ENCODE measurements around the gene TCAF2.
"Not testable (repeated sequence)": the region's sequence is repeated elsewhere in the genome, so short reads cannot be mapped to it uniquely, and the experiment has no call there.

TCAF2 gene

GRCh38 chr7:143620646-143621045, at the start of gene TCAF2:
Gene TCAF2, plus strand, starts transcription at chr7:143620974.
- DNase-seq (ENCODE audit: low read depth, low spot score) = not testable (repeated sequence)

DNA sequence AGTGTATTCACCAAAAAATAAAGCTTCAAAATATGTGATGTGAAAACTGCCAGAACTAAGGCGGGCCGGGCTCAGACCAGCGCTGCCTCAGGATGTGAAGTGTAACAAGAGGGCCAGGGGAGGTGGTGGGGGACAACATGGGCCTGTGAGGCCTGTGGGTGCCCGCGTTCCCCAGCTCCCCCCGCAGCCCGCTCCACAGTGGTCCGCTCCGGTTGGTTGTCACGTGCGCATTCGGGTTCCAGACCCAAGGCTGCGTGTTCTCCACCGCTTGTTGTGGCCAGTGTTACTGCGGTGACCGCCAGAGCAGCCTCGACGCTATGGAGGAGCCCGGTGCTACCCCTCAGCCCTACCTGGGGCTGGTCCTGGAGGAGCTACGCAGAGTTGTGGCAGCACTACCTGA, 49.3 kb upstream of the TCAF2 start, which contains the start of gene CTAGE15:
Gene CTAGE15 (plus strand): TSS at position 301 of the 400 bp plus-strand sequence. CDS start 17 bp downstream, at position 318.
- DNase-seq (ENCODE audit: low read depth, low spot score) = not testable (repeated sequence)

GRCh38 chr7:143588183-143588582, 32.6 kb upstream of the TCAF2 start:
- not testable (repeated sequence) for DNase-seq (ENCODE audit: low read depth, low spot score)

DNA sequence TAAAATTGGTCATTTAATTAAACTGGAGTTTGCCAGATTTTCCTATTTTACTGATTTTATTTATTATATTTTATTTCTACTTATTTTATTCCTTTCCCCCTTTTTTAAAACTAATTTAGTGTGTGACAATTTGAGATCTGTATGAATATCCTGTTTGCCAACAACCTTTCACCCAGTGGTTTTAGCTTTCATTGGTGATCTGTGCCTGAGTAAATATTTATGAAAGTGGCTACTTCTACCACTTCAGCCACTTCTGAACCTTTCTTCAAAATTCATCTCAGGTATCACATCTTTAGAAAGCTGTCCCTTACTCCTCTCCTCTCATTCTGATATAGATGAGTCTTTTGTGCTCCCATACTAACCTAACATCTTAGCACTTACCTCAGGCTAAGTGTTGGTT, 30.9 kb upstream of the TCAF2 start:
- not testable (repeated sequence) for DNase-seq (ENCODE audit: low read depth, low spot score)

DNA sequence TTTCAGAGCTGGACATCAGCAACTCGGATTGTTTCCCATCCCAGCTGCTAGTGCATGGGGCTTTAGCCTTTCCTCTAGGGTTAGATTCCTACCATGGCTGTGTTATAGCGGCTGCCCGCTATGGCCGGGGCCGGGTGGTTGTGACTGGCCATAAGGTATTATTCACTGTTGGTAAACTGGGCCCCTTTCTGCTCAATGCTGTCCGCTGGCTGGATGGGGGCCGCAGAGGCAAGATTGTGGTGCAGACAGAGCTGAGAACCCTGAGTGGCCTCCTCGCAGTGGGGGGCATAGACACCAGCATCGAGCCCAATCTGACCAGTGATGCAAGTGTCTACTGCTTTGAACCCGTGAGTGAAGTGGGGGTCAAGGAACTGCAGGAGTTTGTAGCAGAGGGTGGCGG, 22.7 kb upstream of the TCAF2 start:
- not testable (repeated sequence) for DNase-seq (ENCODE audit: low read depth, low spot score)

GRCh38 chr7:143603549-143603948, 17.2 kb upstream of the TCAF2 start:
- not testable (repeated sequence) for DNase-seq (ENCODE audit: low read depth, low spot score)

DNA sequence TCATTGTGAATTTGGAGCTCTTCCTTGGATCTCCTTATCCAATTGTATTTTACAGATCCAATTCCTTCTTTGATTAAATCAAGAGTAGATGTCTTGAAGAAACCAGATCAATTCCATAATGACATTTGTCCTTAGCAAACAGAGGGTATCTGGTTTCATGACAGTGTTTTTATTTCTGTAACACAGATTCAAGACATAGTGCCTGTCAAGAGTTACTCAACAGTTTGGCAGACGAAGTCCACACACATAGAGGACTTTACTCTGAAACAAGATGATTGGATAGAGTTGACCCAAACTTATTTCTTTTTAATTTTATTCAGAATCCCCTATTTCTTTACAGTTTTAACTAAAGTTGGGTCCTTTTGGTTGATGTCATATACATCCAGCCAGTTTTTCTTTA, 14.7 kb upstream of the TCAF2 start:
- DNase-seq (ENCODE audit: low read depth, low spot score) = not testable (repeated sequence)

GRCh38 chr7:143615545-143615944, 5.2 kb upstream of the TCAF2 start:
- DNase-seq (ENCODE audit: low read depth, low spot score) = not testable (repeated sequence)

- not testable (repeated sequence) for DNase-seq (ENCODE audit: low read depth, low spot score)
Measured at GRCh38 chr7:143617204-143617603, 3.6 kb upstream of the TCAF2 start.

DNA sequence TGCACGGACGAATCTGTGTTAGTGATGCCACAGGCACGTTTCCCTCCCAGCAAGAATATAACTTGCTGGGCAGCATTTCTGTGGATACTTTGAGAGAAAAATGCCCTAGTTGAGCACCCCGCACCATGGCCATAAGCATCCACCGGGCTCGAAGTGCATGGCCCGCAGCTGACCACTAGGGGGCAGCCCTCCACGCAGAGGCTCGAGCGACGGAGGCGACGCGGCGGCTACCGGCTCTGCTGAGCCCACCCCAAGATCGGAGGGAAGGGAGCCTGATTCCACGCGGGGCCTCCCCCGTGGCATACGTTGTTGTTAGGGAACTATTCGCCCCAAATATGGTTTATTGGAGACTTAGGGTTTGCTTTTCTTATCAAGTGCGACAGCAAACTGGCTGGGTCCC, 716 bp upstream of the TCAF2 start:
- DNase-seq (ENCODE audit: low read depth, low spot score) = not testable (repeated sequence)

DNA sequence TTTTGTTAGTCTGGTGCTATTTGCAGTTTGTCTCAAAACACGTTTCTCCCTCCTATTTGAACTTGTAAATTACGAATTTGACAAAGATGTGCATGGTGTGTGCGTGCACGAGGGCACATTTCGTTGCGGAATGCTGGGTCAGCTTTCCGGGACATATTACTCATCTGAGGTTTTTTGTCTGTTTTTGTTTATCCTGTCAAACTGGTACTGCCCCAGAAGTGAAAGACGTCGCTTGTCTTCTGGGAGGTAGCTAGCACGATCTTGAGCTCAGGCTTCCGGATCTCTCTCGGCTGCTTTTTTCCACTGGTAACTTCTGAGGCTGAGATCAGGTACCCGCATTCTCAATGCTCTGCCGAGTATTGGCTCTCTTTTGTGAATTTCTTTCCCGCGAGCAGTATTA, 401 bp downstream of the TCAF2 start:
- DNase-seq (ENCODE audit: low read depth, low spot score) = not testable (repeated sequence)

- DNase-seq (ENCODE audit: low read depth, low spot score) = not testable (repeated sequence)
Measured at GRCh38 chr7:143622130-143622529, 1.4 kb downstream of the TCAF2 start.

DNA sequence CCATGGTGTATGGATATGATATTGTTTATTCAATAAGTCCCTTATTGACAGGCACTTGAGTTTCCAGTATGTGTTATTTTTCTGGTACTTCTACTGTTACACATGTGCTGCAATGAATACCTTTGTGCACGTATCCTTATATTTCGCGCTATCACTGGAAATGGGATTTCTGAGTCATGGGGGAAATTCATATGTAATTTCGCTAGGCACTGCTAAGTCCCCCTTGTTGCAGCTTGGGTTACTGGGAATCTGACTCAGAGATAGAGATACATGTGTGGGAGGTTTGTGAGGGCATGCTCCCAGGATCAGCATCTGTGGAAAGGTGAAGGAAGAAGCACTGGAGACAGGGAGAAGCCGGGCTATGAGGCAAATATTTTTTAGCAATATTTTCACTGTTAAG, 9.9 kb downstream of the TCAF2 start:
- DNase-seq (ENCODE audit: low read depth, low spot score) = not testable (repeated sequence)

DNA sequence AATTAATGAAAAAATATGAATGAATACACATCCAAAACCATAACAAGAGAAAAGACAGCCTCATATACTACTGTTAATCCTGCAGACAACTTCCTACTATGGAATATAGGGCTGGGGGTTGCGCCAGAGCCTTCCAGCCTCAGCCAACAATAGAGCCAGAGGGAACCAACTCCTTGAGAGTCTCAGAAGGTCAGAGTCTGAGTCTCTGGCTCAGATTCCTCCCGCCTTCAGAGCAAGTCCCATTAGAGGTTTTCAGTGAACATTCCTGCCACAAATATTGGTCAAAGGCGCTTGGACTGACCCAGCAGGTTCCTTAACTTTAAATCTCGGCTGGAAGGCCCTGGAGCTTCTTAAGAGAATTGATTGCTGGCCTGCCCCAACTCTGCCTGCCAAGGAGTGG, 11.7 kb downstream of the TCAF2 start:
- DNase-seq (ENCODE audit: low read depth, low spot score) = not testable (repeated sequence)

DNA sequence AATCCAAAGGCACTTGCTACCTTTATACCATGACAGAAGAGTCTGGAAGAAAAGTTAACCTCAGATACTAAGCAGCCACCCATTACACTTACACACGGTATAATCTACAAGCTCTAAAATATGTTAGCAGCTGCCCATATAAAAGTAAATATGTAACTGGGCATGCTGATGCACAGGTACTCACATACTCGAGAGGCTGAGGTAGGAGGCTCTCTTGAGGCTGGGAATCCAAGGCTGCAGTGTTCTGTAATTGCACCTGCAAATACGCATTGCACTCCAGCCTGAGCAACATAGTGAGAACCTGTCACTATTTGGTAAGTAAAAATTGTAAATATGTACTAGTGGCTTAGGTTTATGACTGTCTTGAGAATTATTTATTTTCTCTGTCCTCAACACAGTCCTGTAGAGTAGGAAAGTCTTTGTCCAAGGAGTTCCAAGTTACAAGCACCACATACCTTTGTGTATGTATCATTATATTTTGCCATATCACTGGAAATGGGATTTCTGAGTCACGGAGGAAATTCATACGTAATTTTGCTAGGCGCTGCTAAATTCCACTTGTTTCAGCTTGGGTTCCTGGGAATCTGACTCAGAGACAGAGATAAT, 12.3 kb downstream of the TCAF2 start:
- not testable (repeated sequence) for DNase-seq (ENCODE audit: low read depth, low spot score)

DNA sequence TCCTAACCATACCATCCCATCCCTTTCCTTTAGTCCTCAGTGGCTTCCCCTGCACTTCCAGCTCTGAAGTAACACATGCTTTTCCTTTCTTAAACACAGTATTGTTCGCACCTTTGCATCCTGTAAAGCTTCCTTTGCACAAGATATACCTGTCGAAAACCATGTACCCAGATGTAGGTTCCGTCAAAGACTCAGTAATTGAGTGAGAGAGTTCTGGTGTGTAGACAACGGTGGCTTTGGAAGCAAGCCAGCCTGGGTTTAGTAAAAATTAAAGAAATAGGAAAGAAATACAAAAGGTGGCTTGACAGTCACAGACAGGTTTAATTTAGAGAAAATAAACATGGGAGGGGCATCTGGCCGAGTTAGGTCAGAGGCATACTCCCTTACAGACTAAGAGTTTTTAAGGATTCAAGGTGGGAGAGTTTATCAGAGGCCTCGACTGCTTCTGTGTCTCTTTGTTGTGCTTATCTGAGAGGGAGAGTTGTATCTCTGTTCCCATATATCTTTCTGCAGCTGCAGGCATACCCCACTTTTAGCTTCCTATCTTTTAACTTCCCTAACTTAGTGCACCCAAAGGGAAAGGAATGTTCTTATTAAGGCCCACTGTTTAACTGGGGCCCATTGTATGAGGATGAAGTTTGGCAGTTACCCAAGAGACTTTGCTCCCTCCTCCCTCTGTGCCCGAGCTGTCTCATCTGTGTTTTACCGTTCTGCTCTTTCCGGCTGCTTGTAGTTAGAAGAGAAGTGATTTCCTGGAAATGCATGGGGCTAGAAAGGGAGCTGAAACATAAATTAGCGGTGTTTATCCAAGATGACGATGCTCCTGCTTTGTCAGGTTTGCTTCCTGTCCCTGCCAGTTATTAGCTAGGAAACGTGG, 14.8 kb downstream of the TCAF2 start:
- DNase-seq (ENCODE audit: low read depth, low spot score) = not testable (repeated sequence)

GRCh38 chr7:143639372-143639771, 18.6 kb downstream of the TCAF2 start:
- not testable (repeated sequence) for DNase-seq (ENCODE audit: low read depth, low spot score)

DNA sequence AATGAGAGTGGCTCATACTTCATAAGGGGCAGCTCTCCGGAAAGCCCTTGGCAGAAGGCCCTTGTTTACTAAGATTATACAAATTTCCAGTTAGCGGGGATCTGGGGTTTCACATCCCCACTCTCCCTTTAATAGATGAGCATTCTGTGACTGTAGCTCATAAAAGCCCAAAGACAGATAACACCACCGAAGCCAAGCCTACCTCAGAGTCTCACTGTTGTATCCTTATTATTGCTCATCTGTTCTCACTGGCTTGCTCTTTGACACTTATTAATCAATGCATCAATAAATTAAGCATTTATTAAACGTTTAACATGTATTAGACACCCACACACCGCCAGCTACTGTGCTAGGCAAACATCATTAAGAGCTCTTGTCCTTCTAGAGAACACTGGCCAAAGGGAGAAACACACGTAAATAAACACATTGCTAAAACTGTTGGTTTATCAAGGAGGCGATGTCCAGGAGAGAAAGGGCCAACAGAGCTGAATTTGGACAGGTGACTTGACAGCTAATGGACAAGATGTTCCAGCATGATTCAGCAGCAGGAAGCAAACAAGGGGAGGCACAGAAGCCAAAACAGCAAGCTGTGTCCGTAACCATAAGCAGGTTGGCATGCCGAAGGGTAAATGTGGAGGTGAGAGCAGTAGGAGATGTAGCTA, 19.9 kb downstream of the TCAF2 start:
- not testable (repeated sequence) for DNase-seq (ENCODE audit: low read depth, low spot score)

- DNase-seq (ENCODE audit: low read depth, low spot score) = not testable (repeated sequence)
Measured at GRCh38 chr7:143646598-143646997, 25.8 kb downstream of the TCAF2 start.

- DNase-seq (ENCODE audit: low read depth, low spot score) = not testable (repeated sequence)
Measured at GRCh38 chr7:143649902-143650301, 29.1 kb downstream of the TCAF2 start.

DNA sequence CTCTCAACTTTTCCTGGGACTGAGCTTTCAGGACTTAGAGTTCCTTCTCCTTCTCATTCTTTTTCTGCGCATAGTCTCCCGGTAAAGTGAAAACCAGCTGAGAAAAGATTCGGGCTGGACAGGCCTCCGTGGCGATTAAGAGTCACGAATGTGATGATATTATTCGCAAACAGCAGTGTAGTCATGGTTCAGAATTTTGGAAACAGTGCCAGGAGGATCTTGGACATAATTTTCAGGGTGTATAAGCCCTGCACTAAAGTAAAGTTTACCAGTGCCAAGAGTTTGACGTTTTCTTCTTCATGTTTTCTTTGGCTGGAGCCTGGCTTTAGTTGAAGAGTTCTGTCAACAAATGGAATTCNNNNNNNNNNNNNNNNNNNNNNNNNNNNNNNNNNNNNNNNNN, 29.7 kb downstream of the TCAF2 start:
- DNase-seq (ENCODE audit: low read depth, low spot score) = not testable (repeated sequence)
